ENCODE measurements around the gene ANK2.

DNA sequence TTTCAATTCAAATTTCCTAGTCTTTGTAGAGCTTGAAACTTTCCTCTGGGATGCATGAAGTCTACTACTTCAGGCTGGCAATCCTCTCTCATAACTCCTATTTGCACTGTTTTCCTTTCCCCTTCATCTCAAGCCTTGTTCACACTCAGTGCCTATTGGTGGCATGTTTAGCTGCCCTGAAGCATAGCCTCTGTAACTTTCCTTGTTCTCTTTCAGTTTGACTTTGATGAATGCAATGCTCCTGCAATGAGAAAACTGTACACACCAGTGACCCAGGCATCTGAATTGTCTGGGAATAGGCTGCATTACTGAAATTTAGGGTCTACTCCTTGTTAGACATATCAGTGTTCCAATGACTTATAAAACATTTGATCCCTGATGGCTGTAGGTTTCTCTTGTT, 81.7 kb downstream of the ANK2 start:
- TF ChIP-seq, protein P1, sequence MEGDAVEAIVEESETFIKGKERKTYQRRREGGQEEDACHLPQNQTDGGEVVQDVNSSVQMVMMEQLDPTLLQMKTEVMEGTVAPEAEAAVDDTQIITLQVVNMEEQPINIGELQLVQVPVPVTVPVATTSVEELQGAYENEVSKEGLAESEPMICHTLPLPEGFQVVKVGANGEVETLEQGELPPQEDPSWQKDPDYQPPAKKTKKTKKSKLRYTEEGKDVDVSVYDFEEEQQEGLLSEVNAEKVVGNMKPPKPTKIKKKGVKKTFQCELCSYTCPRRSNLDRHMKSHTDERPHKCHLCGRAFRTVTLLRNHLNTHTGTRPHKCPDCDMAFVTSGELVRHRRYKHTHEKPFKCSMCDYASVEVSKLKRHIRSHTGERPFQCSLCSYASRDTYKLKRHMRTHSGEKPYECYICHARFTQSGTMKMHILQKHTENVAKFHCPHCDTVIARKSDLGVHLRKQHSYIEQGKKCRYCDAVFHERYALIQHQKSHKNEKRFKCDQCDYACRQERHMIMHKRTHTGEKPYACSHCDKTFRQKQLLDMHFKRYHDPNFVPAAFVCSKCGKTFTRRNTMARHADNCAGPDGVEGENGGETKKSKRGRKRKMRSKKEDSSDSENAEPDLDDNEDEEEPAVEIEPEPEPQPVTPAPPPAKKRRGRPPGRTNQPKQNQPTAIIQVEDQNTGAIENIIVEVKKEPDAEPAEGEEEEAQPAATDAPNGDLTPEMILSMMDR (IDR thresholded peaks at IDR 0.05; ENCODE audit: insufficient read depth, low read depth, low read length): no peak
- no peak for TF ChIP-seq EZH2 (IDR thresholded peaks at IDR 0.05; ENCODE audit: insufficient read depth, low read length)

All from astrocyte (in vitro differentiated cells and primary cell).